Activated CD8-positive, alpha-beta memory T cell treated with anti-CD3 and anti-CD28 coated beads, Interleukin-2, amount 10 ng/mL, durations not matched to agents 7 days and 5 days (primary cell): ENCODE measurements around the gene MTERF4. TPM values are rescaled to one million over a fixed set of nuclear protein-coding genes. Genes with fewer than 3 reads are reported as not detected.
A peak's percentile ranks its signal among the peaks of the same experiment; 100 is the strongest.

ENCODE experiments used
- ATAC-seq: fragments of 150-1000 bp; cut with Tn5 transposase; one replicate; pipeline ENCODE4 v1.10.0; 2021; ENCODE audit warnings: moderate library complexity
- CTCF ChIA-PET: fragments of 350-600 bp; sonication (Branson Sonifier 250); formaldehyde crosslinking; loops from one replicate; lab custom pipeline; 2021; ENCODE audit warnings: antibody characterized with exemption; lab: Charles Lee
- DNase-seq: peaks from one replicate; pipeline ENCODE4 v3.0.0-alpha.2; 2020
- H3K27ac Mint-ChIP-seq: one replicate; pipeline ENCODE4 v1.8.0; 2021; ENCODE audit warnings: mild to moderate bottlenecking, mixed read lengths
- H3K27me3 Mint-ChIP-seq: one replicate; pipeline ENCODE4 v1.8.0; 2021; ENCODE audit warnings: mixed read lengths
- H3K36me3 Mint-ChIP-seq: one replicate; pipeline ENCODE4 v1.8.0; 2021; ENCODE audit warnings: mild to moderate bottlenecking, mixed read lengths
- H3K4me1 Mint-ChIP-seq: one replicate; pipeline ENCODE4 v1.8.0; 2021; ENCODE audit warnings: mixed read lengths
- H3K4me3 Mint-ChIP-seq: one replicate; pipeline ENCODE4 v1.8.0; 2021; ENCODE audit warnings: mild to moderate bottlenecking, moderate library complexity, mixed read lengths
- H3K9me3 Mint-ChIP-seq: one replicate; pipeline ENCODE4 v1.8.0; 2022; ENCODE audit warnings: low read depth, mixed read lengths
- total RNA-seq, 2 experiments: library from RNA; stranded (reverse); gene quantifications; one replicate each; pipeline ENCODE4 v1.2.3, GENCODE V29; 2021

Gene MTERF4
- total RNA-seq, 2 experiments from 2014 or later = 31.5 to 33.0 TPM

DNA sequence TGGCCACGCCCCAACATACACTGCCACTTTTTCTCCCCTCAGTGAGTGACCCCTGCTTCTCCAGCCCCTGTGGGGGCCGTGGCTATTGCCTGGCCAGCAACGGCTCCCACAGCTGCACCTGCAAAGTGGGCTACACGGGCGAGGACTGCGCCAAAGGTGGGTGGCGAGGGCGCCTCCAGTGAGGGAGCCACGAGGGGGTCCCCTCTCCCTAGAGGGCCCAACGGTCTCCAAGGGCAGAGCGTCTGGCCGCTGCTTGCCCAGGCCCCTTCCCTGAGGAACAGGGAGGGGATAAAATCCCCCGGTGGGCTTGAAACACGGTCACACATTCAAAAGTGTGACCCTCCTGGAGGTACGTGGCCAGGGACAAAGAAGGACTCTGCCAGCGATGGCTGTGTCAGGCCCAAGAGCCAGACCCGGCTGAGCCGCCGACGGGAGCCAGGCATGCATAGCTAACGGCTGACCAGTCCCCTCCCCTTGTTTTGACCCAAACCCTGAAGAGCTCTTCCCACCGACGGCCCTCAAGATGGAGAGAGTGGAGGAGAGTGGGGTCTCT lies 37.2 kb downstream of the MTERF4 start:
- Mint-ChIP-seq H3K4me3 (no peak overlapping the region), H3K27ac (no peak overlapping the region), H3K27me3 (peaks cover 4% of the 10 kb centered on the region), H3K9me3 (no peaks in the 10 kb centered on the region), H3K4me1 (no peaks in the 10 kb centered on the region), H3K36me3 (no peaks in the 10 kb centered on the region)
- DNase-seq (no peak), ATAC-seq (no peak)
- CTCF ChIA-PET = no interaction called here

DNA sequence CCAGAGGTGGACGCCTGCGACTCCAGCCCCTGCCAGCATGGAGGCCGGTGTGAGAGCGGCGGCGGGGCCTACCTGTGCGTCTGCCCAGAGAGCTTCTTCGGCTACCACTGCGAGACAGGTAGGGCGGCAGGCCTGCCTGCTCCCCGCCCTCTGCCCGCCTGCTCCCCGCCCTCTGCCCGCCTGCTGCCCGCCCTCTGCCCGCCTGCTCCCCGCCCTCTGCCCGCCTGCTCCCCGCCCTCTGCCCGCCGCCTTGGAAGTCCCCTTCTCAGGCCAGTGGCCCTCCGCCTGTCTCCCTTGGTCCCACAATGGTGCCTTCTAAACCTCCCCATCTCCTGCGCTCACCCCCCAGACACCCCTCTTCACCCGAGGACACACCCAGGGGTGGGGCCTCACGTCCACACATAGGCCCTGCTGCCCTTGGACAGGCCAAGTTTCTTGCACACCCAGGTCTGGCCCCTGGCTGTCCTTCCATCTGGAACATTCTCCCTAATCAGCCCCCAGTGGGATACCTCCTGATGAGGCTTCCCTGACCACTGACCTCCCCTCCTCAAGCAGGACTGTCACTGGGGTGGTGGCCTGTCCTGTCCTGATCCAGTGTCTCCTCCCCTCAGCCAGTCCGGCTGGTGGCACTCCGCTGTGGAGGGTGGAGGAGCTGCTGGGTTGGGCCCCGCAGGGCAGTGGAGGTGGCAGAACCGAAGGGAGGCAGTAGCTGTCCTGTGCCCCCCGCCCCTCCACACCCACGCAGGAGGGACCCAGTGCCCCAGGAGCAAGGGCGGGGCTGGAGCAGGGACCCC lies 37.9 kb downstream of the MTERF4 start:
- no peak overlapping the region for H3K4me3 Mint-ChIP-seq
- CTCF ChIA-PET = no interaction called here
- H3K27ac Mint-ChIP-seq = no peak overlapping the region
- H3K36me3 Mint-ChIP-seq = no peaks in the 10 kb centered on the region
- H3K9me3 Mint-ChIP-seq = no peaks in the 10 kb centered on the region
- ATAC-seq (peak; percentile 61), DNase-seq (peak; percentile 41)
- H3K27me3 Mint-ChIP-seq = peaks cover 4% of the 10 kb centered on the region
- H3K4me1 Mint-ChIP-seq = no peaks in the 10 kb centered on the region

DNA sequence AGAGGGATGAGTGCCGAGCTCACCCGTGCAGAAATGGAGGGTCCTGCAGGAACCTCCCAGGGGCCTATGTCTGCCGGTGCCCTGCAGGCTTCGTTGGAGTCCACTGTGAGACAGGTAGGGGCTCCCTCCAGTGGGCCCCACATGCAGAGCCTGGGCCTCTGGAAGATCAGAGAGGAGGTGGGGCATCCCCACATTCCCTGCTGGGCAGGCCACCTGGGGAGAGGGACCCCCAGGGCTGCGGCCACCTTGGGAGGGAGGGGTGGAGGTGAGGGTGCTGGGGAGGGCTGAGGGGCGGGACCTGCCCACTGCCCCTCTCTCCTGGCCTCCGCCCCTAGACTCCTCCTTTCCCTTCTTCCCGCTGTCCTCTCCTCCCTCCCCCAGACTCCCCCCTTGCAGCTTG lies 38.5 kb downstream of the MTERF4 start:
- DNase-seq (peak; percentile 38), ATAC-seq (peak; percentile 6)
- Mint-ChIP-seq H3K27me3 (peaks cover 4% of the 10 kb centered on the region), H3K36me3 (no peaks in the 10 kb centered on the region), H3K27ac (no peak overlapping the region), H3K9me3 (no peaks in the 10 kb centered on the region), H3K4me3 (no peak overlapping the region), H3K4me1 (no peaks in the 10 kb centered on the region)
- CTCF ChIA-PET = no interaction called here

DNA sequence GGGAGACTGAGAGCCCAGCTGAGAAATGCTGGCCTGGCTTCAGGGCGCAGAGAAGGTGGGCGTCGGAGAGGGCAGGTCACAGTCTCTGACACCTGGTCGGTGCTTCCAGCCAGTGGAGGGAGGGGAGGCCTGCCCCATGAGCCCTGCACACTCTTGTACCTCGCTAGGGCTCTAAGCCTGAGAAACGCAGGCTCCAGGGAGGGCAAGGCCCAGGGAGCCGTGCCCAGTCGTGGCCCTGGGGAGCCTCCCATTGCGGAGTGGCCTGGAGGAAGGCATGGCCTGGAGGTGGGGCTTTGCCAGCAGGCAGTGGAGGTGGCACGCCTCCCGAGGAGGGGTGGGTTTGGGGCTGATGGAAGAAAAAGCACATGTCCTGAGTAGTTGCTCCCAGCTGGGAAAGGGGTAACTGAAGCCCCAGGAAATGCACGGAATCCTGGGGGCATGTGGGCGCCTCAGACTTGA lies 39.0 kb downstream of the MTERF4 start:
- Mint-ChIP-seq H3K9me3 (no peaks in the 10 kb centered on the region), H3K27ac (no peak overlapping the region), H3K27me3 (peaks cover 4% of the 10 kb centered on the region), H3K36me3 (no peaks in the 10 kb centered on the region), H3K4me3 (no peak overlapping the region), H3K4me1 (no peaks in the 10 kb centered on the region)
- CTCF ChIA-PET = no interaction called here
- peak; percentile 36 for DNase-seq
- no peak for ATAC-seq

DNA sequence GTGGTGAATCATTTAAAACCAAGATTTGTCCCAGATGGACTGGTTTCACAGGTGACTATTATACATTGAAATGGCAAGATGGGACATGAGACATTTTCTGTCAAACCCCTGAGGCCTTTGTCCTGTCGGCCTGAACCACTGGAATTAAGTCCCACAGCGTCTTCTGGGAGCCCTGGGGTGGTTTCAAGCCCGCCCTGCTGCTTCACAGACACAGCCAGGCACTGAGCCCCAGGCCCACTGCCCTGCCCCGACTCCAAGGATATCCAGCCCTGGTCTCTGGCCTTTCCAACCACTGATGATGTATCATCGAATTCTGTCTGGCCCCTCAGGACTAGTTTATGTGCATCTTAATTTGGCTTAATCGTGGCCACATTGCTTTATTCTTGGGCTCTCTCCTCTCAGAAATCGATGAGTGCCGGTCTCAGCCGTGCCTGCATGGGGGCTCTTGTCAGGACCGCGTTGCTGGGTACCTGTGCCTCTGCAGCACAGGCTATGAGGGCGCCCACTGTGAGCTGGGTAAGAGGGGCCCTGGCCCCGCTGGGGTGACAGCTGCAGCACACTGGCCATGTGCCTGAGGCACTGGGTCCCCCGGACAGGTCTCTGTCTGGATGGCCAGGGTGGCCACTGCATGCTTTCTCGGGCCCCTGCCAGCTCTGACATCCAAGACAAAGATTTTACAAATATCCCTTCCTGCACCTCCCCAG lies 39.5 kb downstream of the MTERF4 start:
- no peaks in the 10 kb centered on the region for H3K4me1 Mint-ChIP-seq
- H3K27ac Mint-ChIP-seq = no peak overlapping the region
- no peak for ATAC-seq
- no peak for DNase-seq
- no peaks in the 10 kb centered on the region for H3K36me3 Mint-ChIP-seq
- H3K9me3 Mint-ChIP-seq = no peaks in the 10 kb centered on the region
- no peak overlapping the region for H3K4me3 Mint-ChIP-seq
- H3K27me3 Mint-ChIP-seq = peaks cover 4% of the 10 kb centered on the region
- CTCF ChIA-PET = no interaction called here

DNA sequence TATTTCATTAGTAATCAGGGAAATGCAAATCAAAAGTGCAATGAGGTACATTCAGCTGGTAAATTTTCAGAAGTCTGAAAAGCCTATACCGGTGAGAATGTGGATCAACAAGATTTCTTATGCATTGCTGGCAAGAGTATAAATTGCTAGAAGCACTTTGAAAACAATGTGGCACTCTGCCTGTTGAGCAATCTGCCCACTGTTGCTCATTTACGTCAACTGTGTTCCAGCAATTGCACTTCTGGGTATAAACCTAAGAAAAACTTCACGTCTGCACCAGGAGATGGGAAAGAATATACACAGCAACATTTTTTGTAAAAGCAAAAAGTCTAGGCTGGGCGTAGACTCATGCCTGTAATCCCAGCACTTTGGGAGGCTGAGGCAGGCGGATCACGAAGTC lies 40.8 kb downstream of the MTERF4 start:
- no peaks in the 10 kb centered on the region for H3K4me1 Mint-ChIP-seq
- no peak overlapping the region for H3K27ac Mint-ChIP-seq
- peaks cover 4% of the 10 kb centered on the region for H3K27me3 Mint-ChIP-seq
- H3K9me3 Mint-ChIP-seq = no peaks in the 10 kb centered on the region
- no peak for ATAC-seq
- H3K4me3 Mint-ChIP-seq = no peak overlapping the region
- no peak for DNase-seq
- H3K36me3 Mint-ChIP-seq = no peaks in the 10 kb centered on the region
- CTCF ChIA-PET = no interaction called here

DNA sequence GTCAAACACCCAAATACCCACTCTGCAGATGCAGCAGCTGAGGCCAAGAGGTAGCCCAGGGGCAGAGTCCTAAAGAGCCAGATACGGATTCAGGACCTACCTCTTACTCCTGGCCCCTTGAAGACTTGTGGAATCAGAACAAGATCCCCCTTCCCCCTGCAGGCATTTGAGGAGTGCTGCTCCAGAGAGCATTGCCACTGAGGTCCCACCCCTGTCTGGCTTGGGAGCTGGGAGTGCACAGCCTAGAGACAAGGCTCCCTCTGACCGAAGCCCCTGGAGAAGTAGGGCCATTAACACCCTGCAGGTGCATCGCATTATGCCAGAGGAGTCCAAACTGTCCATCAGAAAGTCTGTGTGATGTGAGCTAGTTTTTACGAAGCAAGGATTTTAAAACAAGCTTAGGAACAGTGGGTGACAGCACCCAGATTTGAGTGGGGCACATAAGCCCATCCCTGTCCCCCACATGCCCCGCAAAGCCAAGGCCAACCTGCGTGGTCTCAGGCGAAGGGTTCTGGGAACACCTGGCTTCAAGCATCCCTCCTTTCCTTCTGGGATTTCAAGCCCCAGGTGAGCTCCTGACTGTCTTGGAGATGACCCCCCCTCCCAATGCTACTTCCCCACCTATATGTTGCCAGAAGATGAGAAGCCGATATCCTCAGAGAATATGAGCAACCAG lies 48.4 kb downstream of the MTERF4 start:
- Mint-ChIP-seq H3K4me3 (no peak overlapping the region), H3K27ac (no peak overlapping the region), H3K36me3 (no peaks in the 10 kb centered on the region), H3K4me1 (no peaks in the 10 kb centered on the region), H3K9me3 (no peaks in the 10 kb centered on the region), H3K27me3 (no peaks in the 10 kb centered on the region)
- DNase-seq = no peak
- no peak for ATAC-seq
- CTCF ChIA-PET = no interaction called here

DNA sequence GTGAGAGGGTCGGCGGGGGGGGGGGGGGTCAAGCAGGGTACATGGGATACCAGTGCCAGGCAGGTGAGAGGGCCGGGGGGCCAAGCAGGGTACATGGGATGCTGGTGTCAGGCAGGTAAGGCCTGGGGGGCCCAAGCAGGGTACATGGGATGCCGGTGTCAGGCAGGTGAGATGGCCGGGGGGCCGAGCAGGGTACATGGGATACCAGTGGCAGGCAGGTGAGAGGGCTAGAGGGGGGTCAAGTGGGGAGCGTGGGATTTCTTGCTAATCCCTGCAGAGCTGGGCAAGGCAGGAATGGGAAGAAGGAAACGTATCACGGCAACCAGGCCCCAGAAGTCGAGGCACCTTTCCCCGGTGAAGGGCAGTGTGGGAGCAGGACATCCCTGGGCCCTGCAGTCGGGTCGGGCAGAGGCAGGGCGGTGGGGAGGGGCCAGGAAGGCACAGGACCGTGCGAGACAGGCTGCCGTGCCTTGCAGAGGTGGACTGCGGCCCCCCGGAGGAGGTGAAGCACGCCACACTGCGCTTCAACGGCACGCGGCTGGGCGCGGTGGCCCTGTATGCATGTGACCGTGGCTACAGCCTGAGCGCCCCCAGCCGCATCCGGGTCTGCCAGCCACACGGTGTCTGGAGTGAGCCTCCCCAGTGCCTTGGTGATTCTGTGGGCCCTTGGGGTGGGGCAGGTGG lies 49.3 kb downstream of the MTERF4 start:
- Mint-ChIP-seq H3K4me1 (no peaks in the 10 kb centered on the region), H3K27ac (no peak overlapping the region), H3K27me3 (no peaks in the 10 kb centered on the region), H3K4me3 (no peak overlapping the region), H3K36me3 (no peaks in the 10 kb centered on the region), H3K9me3 (no peaks in the 10 kb centered on the region)
- ATAC-seq = no peak
- CTCF ChIA-PET = no interaction called here
- peak; percentile 37 for DNase-seq

DNA sequence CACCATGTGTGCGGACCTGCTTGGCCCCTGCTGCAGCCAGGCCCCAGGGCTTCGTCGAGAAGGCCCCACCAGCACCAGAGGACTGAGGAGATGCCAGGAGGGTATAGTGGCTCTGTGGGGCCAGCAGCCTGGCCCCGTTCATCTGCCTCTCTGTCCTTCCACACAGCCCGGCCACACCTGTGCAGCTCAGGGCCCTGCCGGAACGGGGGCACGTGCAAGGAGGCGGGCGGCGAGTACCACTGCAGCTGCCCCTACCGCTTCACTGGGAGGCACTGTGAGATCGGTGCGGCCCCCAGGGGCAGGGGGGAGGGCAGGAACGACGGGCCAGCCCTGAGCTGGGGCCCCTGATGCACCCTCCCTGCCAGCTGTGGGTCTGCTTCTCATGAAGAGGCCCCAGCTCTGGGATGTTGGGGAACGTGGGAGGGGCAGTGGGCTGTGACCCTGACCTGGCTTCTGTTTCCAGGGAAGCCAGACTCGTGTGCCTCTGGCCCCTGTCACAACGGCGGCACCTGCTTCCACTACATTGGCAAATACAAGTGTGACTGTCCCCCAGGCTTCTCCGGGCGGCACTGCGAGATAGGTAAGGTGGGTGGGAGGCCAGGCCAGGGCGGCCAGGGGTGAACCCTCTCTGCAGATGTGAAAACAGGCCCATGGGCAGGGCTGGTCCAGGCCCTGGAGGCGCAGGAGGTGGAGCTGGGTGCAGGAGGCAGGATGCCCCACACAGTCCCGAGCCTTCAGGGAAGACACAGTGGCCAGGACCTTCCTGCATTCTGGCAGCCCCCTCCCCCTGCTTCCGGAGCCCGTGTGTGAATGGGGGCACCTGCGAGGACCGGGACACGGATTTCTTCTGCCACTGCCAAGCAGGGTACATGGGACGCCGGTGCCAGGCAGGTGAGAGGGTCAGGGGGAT lies 50.3 kb downstream of the MTERF4 start:
- DNase-seq = no peak
- CTCF ChIA-PET = no interaction called here
- H3K4me3 Mint-ChIP-seq = no peak overlapping the region
- no peak overlapping the region for H3K27ac Mint-ChIP-seq
- no peaks in the 10 kb centered on the region for H3K9me3 Mint-ChIP-seq
- H3K36me3 Mint-ChIP-seq = no peaks in the 10 kb centered on the region
- no peaks in the 10 kb centered on the region for H3K27me3 Mint-ChIP-seq
- H3K4me1 Mint-ChIP-seq = no peaks in the 10 kb centered on the region
- ATAC-seq = no peak

DNA sequence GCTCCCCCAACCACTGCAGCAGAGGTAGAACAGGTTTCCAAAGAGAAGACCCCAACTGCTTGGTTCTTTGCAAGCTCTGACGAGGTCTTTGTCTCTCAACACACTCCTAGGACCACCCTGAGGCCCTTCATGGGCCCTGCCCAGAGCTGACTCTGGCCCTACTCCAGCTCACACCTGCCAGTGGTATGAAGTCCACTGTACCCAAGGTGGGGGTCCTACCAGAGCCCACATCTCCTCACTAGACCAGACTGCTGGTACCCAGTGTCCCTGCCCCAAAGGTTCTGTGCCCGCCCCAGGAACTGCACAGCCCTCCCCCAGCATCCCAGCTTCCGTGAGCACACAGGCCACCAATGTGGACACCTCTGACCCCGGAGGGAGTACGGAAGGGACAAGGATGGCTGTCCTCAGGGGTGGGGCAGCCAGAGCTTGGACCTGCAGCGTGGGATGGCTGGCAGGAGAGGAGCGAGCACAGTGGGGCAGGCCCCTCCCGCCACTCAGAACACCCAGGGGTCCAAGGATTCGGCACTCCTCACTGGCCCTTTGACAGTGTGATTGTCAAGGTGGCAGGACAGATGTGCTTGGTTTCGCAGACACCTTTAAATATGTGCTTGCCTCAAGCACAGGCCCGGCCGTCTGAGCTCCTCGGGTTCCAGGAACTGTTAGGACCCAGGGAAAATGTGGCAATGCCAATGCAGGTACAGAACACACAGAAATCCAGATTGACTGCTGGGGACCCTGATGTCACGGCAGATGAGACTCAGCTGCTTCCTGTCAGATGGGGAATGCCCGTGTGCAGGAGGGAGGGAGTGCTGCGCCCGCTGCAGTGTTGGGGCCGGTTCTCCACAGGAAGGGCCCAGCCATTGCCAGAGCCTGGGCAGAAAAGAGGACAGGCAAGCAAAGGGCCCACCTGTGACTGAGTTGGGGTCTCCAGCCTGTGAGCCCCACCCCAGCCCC lies 51.2 kb downstream of the MTERF4 start:
- ATAC-seq (no peak), DNase-seq (no peak)
- H3K4me3 Mint-ChIP-seq = no peak overlapping the region
- H3K4me1 Mint-ChIP-seq = no peaks in the 10 kb centered on the region
- no peaks in the 10 kb centered on the region for H3K9me3 Mint-ChIP-seq
- no peak overlapping the region for H3K27ac Mint-ChIP-seq
- peaks cover 2% of the 10 kb centered on the region for H3K27me3 Mint-ChIP-seq
- CTCF ChIA-PET = interaction anchor here (1.5 kb wide), 1 partner anchor 9 kb away, joined by 4 read pairs; no protein-coding TSS in a partner anchor
- H3K36me3 Mint-ChIP-seq = no peaks in the 10 kb centered on the region

DNA sequence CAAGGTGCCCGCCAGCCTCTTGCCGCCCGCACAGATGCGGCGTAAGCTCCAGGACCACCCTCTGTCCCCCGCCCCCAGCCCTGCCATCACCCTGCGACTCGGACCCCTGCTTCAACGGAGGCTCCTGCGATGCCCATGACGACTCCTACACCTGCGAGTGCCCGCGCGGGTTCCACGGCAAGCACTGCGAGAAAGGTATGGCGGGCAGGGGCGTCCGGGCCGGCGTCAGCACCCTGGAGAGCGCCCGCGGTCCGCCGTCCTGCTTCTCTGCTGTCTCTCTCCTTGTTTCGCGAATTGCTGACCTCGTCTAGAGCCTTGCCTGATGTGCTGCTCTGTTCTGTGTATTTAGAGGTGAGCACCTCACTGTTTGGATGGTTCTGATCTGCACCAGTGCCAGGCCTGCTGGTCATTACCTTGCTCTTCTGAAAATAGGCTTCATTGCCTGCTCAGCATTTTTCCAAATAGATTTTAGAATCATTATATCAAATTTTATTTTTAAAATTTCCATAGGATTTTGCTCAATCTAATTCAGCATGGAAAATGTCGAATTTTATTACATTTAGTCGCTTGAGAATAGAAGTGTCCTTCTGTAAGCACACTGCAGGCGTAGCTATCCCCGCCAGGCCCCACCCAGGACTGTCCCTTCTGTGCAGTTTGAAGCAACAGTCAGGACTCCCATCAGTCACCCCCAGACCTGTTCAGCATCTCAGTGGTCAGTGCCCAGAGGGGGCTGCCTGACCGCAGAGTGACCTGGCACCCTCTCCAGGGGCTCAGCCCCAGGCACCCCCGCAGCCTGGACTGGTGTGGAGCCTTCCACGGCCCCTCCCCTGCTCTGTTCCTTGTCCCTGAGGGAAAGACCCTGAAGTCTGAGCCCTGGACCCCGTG lies 52.1 kb downstream of the MTERF4 start:
- Mint-ChIP-seq H3K27ac (no peak overlapping the region), H3K9me3 (peaks cover 2% of the 10 kb centered on the region), H3K4me3 (no peak overlapping the region), H3K4me1 (no peaks in the 10 kb centered on the region), H3K27me3 (peaks cover 9% of the 10 kb centered on the region), H3K36me3 (no peaks in the 10 kb centered on the region)
- no peak for ATAC-seq
- DNase-seq = peak; percentile 38
- CTCF ChIA-PET = interaction anchor here (1.5 kb wide), 1 partner anchor 9 kb away, joined by 4 read pairs; no protein-coding TSS in a partner anchor
